GM13976 (cell line): ENCODE measurements around the gene COMMD9.

Experiments
- DNase-seq: peaks from one replicate; pipeline ENCODE4 v3.0.0; 2012; ENCODE audit warnings: low spot score
- CTCF ChIP-seq: IDR thresholded peaks from 2 replicates; pipeline ENCODE4 v1.5.1; 2012; ENCODE audit warnings: borderline replicate concordance, mild to moderate bottlenecking; ENCODE audit not compliant: insufficient read depth; ENCODE audit errors: extremely low read depth, missing control alignments, control extremely low read depth
- in situ Hi-C: fragments of 300-500 bp; cut with MboI; formaldehyde crosslinking; loops from one replicate; pipeline ENCODE4 v1.12.0; 2022; ENCODE audit warnings: low sequenced_read_pairs, mixed read lengths, inconsistent platforms; ENCODE audit not compliant: unreplicated experiment

The COMMD9 gene

GRCh38 chr11:36230779-36231699, 58.2 kb downstream of the COMMD9 start:
- in situ Hi-C loops = no loop called here
- no peak for TF ChIP-seq CTCF
- no peak for DNase-seq

- in situ Hi-C loops = no loop called here
- DNase-seq = no peak
- no peak for TF ChIP-seq CTCF
These were observed 60.0 kb downstream of the COMMD9 start for GRCh38 chr11:36229091-36229705.

GRCh38 chr11:36228689-36229088, 60.5 kb downstream of the COMMD9 start:
- DNase-seq = no peak
- in situ Hi-C loops = no loop called here
- TF ChIP-seq CTCF = no peak

GRCh38 chr11:36227044-36227443, 62.2 kb downstream of the COMMD9 start:
- in situ Hi-C loops = no loop called here
- no peak for DNase-seq
- no peak for TF ChIP-seq CTCF

- no peak for TF ChIP-seq CTCF
- in situ Hi-C loops = no loop called here
- DNase-seq = no peak
These were observed 64.9 kb downstream of the COMMD9 start for GRCh38 chr11:36224209-36224882.

- no peak for TF ChIP-seq CTCF
- in situ Hi-C loops = no loop called here
- no peak for DNase-seq
These were observed 66.2 kb downstream of the COMMD9 start for GRCh38 chr11:36222831-36223635.
